LNCaP clone FGC (cell line): ENCODE results near the gene GH1.
"Not testable (repeated sequence)": the region's sequence is repeated elsewhere in the genome, so short reads cannot be mapped to it uniquely, and the experiment has no call there.

ENCODE experiments used
- DNase-seq: peaks from one replicate; pipeline ENCODE4 v3.0.0-alpha.2; 2011; ENCODE audit warnings: low read depth
- H3K4me3 ChIP-seq: 2 replicates; pipeline ENCODE4 v1.5.1; 2011; ENCODE audit warnings: mild to moderate bottlenecking, low read depth, low read length, control low read depth
- TF ChIP-seq, protein P1 (sequence below): IDR thresholded peaks from 2 replicates; pipeline ENCODE4 v1.5.1; 2012; ENCODE audit warnings: mild to moderate bottlenecking; ENCODE audit not compliant: control insufficient read depth, insufficient read depth; ENCODE audit errors: extremely low read depth

GH1 gene

DNA sequence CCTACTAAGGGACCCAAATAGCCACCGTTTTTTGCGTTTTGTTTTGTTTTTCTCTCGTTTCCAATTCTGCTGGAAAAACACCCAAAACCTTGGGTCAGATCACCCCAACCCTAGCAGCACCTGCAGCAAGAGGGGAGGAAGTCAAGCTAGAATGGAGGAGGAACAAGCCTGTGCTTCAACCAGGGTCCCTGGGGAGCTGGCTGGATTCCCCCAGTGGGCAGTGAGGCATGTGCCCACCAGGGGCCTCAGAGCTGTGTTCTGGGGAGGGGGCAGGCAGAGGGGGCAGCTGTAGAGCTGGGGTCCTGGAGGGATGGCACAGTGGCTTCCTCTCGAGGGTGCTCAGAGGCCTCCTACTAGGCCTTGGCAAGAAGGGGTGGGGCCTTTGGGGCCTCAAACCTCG lies 7.0 kb upstream of the GH1 start:
- H3K4me3 ChIP-seq, result no peak overlapping the region
- TF ChIP-seq, protein P1, sequence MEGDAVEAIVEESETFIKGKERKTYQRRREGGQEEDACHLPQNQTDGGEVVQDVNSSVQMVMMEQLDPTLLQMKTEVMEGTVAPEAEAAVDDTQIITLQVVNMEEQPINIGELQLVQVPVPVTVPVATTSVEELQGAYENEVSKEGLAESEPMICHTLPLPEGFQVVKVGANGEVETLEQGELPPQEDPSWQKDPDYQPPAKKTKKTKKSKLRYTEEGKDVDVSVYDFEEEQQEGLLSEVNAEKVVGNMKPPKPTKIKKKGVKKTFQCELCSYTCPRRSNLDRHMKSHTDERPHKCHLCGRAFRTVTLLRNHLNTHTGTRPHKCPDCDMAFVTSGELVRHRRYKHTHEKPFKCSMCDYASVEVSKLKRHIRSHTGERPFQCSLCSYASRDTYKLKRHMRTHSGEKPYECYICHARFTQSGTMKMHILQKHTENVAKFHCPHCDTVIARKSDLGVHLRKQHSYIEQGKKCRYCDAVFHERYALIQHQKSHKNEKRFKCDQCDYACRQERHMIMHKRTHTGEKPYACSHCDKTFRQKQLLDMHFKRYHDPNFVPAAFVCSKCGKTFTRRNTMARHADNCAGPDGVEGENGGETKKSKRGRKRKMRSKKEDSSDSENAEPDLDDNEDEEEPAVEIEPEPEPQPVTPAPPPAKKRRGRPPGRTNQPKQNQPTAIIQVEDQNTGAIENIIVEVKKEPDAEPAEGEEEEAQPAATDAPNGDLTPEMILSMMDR, result no peak
- DNase-seq, result no peak

DNA sequence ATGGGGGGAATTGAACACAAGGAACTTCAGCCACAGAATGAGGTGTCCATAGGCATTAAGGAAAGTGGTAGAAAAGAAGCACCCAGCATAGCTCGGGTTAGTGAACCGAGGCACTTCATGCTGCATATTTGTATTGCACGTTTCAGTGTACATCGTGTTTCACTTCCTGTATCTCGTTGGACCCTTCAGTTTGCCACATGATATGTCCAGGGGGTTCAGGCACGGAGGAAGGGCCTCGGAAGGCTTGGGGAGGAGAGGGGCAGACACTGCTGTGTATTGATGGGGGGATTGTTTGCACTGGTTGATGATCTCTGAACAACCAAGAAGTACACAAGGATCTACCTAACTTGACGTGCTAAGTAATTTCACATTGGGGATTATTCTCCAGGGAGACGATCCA lies 3.8 kb upstream of the GH1 start:
- not testable (repeated sequence) for DNase-seq, H3K4me3 ChIP-seq

DNA sequence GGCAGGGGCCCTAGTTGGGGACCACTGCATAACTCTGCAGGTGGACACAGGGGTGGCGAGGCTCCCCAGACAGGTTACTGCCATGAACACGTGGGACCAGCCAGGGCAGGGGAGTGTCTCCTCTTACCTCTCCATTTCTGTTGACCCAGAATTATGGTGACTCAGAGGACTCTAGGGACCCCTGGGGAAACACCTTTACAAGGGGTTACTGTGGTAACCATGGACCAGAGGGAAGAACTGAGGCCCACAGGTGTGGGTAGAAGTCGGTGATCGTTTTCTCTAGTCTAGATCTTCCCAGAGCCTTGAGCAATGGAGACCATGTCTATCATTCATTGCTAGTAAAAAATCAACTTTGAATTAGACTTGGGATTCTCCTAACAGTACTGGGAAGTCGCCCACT lies 2.1 kb upstream of the GH1 start:
- DNase-seq, H3K4me3 ChIP-seq: not testable (repeated sequence)

DNA sequence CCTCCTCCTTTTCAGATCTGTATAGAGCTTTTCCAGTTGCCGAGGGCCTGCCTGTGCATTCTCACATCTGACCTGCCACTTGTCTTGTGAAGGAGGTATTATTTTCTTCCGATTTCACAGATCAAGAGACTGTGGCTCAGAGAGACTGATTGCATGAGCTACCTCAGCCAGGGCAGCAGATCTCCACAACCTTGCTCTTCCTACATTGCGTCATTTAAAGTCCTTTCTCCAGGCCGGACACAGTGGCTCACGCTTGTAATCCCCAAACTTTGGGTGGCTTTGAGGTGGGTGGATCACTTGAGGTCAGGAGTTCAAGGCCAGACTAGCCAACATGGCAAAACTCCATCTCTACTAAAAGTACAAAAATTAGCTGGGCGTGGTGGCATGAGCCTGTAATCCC lies 1.4 kb upstream of the GH1 start:
- DNase-seq, H3K4me3 ChIP-seq: not testable (repeated sequence)

DNA sequence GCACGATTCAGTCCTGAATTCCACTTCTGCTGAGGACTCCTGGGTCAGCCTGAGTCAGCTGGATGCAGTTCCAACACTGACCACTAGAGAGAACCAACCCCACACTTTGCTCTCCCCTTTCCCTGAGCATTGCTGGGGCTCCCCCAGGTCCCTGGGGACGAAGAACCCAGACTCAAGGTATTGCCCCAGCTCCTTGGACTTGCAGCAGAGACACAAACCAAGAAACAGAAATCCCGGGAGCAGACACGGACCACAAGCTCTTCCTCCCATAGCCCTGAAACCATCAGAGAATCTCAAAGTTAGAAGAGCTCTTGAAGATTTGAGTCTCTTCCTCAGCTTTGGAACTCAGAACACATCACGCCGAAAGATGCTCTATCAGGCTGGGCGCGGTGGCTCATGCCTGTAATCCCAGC lies 678 bp upstream of the GH1 start:
- TF ChIP-seq, protein P1, result peak; percentile 76
- DNase-seq, result no peak
- no peak overlapping the region for H3K4me3 ChIP-seq

DNA sequence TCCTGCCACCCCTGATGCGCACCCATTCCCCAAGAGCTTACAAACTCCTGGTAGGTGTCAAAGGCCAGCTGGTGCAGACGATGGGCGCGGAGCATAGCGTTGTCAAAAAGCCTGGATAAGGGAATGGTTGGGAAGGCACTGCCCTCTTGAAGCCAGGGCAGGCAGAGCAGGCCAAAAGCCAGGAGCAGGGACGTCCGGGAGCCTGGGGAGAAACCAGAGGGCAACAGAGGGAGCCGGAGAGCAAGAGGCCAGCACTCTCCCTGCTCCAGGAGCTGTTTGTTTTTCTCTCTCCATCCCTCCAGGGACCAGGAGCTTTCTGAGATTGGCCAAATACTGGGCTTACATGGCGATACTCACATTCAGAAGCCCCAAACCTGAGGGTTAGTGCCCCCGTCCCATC lies 334 bp downstream of the GH1 start:
- DNase-seq, result no peak
- TF ChIP-seq, protein P1, result 0 out of 2 replicates have a peak, but pooled peaks have one; percentile 12
- no peak overlapping the region for H3K4me3 ChIP-seq

DNA sequence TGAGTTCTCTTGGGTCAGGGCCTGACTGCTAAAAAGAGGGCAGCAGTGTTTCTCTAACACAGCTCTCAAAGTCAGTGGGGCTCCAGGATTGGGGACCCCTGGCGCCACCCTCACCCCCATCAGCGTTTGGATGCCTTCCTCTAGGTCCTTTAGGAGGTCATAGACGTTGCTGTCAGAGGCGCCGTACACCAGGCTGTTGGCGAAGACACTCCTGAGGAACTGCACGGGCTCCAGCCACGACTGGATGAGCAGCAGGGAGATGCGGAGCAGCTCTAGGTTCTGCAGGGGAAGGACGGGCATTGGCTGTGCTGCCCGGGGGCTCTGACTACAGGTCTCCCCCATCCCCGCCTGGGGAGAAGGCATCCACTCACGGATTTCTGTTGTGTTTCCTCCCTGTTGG lies 993 bp downstream of the GH1 start:
- no peak for DNase-seq
- TF ChIP-seq, protein P1, result no peak
- H3K4me3 ChIP-seq, result no peak overlapping the region

DNA sequence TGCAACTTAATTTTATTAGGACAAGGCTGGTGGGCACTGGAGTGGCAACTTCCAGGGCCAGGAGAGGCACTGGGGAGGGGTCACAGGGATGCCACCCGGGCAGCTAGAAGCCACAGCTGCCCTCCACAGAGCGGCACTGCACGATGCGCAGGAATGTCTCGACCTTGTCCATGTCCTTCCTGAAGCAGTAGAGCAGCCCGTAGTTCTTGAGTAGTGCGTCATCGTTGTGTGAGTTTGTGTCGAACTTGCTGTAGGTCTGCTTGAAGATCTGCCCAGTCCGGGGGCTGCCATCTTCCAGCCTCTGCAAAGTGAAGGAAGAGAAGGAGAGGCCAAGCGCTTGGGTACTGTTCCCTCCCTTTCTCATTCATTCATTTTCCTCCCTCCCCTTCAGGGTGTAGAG lies 1.4 kb downstream of the GH1 start:
- not testable (repeated sequence) for H3K4me3 ChIP-seq, DNase-seq

DNA sequence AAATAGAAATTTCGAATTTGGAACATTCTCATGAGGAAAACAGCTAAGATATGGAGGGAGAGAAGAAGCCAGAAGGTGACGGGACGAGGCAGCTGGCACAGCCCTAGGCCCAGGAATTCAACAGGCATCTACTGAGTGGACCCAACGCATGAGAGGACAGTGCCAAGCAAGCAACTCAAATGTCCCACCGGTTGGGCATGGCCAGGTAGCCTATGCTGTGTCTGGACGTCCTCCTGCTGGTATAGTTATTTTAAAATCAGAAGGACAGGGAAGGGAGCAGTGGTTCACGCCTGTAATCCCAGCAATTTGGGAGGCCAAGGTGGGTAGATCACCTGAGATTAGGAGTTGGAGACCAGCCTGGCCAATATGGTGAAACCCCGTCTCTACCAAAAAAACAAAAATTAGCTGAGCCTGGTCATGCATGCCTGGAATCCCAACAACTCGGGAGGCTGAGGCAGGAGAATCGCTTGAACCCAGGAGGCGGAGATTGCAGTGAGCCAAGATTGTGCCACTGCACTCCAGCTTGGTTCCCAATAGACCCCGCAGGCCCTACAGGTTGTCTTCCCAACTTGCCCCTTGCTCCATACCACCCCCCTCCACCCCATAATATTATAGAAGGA lies 2.0 kb downstream of the GH1 start:
- no peak overlapping the region for H3K4me3 ChIP-seq
- DNase-seq, result no peak
- TF ChIP-seq, protein P1, result no peak

DNA sequence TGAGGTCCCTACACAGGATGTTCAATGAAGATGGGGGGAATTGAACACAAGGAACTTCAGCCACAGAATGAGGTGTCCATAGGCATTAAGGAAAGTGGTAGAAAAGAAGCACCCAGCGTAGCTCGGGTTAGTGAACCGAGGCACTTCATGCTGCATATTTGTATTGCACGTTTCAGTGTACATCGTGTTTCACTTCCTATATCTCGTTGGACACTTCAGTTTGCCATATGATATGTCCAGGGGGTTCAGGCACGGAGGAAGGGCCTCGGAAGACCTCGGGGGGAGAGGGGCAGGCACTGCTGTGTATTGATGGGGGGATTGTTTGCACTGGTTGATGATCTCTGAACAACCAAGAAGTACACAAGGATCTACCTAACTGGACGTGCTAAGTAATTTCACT lies 2.9 kb downstream of the GH1 start:
- DNase-seq, H3K4me3 ChIP-seq: not testable (repeated sequence)
